Measurements from ENCODE around the gene SPCS3.

GRCh38 chr4:176343286-176343685, 23.5 kb downstream of the SPCS3 start:
- TF ChIP-seq CTCF (IDR thresholded peaks at IDR 0.05; ENCODE audit: borderline replicate concordance, extremely low read depth, low read length, poor library complexity, severe bottlenecking) (no peak), EZH2 (IDR thresholded peaks at IDR 0.05; ENCODE audit: borderline replicate concordance, low read depth, low read length, severe bottlenecking) (no peak)

Data from DND-41 (cell line).